CD14-positive monocyte (primary cell): ENCODE measurements around the gene CFL1. TPM values are rescaled to one million over a fixed set of nuclear protein-coding genes. Genes with fewer than 3 reads are reported as not detected.

Source experiments
- DNase-seq, 3 donors: peaks; one replicate each; pipeline ENCODE4 v3.0.0-alpha.2; 2011 to 2022
- H2AFZ ChIP-seq: 2 replicates; pipeline ENCODE4 v1.6.0; 2012; ENCODE audit warnings: mild to moderate bottlenecking, low read depth, low read length, inconsistent platforms; ENCODE audit not compliant: insufficient read depth, poor library complexity, severe bottlenecking
- H3K27ac ChIP-seq, 2 donors: 1 replicate in 1 of 2; 2 replicates in 1 of 2; pipeline ENCODE4 v1.5.1; 2012 to 2013; ENCODE audit warnings: low read length in 2 of 2, control low read depth in 1 of 2, inconsistent platforms in 1 of 2, low read depth in 1 of 2, mild to moderate bottlenecking in 1 of 2
- H3K27me3 ChIP-seq, 2 donors: one replicate each; pipeline versions ENCODE4 v1.6.0 to v1.6.1; 2011 to 2013; ENCODE audit warnings: low read length in 2 of 2; ENCODE audit not compliant: control insufficient read depth in 2 of 2, insufficient read depth in 2 of 2
- H3K36me3 ChIP-seq, 2 donors: replicated peaks in 1 of 2; 1 replicate in 1 of 2; 2 replicates in 1 of 2; pipeline versions ENCODE4 v1.5.1 to v1.6.1; 2012 to 2013; ENCODE audit warnings: low read length in 2 of 2, control low read depth in 1 of 2, inconsistent platforms in 1 of 2, mild to moderate bottlenecking in 1 of 2; ENCODE audit not compliant: insufficient read depth in 2 of 2, control insufficient read depth in 1 of 2
- H3K4me1 ChIP-seq, 2 donors: 1 replicate in 1 of 2; 2 replicates in 1 of 2; pipeline versions ENCODE4 v1.5.1 to v1.6.1; 2012 to 2013; ENCODE audit warnings: low read length in 2 of 2, control low read depth in 1 of 2, inconsistent platforms in 1 of 2, mild to moderate bottlenecking in 1 of 2, moderate library complexity in 1 of 2; ENCODE audit not compliant: insufficient read depth in 2 of 2, control insufficient read depth in 1 of 2
- H3K4me2 ChIP-seq: replicated peaks from 2 replicates; pipeline ENCODE3; 2012; ENCODE audit warnings: low read length, moderate library complexity, mild to moderate bottlenecking; ENCODE audit not compliant: poor library complexity, severe bottlenecking; ENCODE audit errors: extremely low read depth
- H3K4me3 ChIP-seq, 3 experiments: fragments of 200-600 bp in 1 of 3; sonication (generic) in 1 of 3; replicated peaks in 1 of 3; 1 replicate in 2 of 3; 2 replicates in 1 of 3; pipeline ENCODE4 v1.5.1; 2011 to 2013; ENCODE audit warnings: low read length in 3 of 3, mild to moderate bottlenecking in 3 of 3, control low read depth in 2 of 3, low read depth in 2 of 3, inconsistent platforms in 1 of 3, moderate library complexity in 1 of 3
- H3K79me2 ChIP-seq: 2 replicates; pipeline ENCODE4 v1.6.0; 2012; ENCODE audit warnings: mild to moderate bottlenecking, control low read depth, inconsistent platforms, low read length, moderate library complexity; ENCODE audit not compliant: insufficient read depth
- H3K9ac ChIP-seq: 2 replicates; pipeline ENCODE4 v1.6.0; 2017; ENCODE audit warnings: low read length, mild to moderate bottlenecking; ENCODE audit not compliant: insufficient read depth, poor library complexity, severe bottlenecking
- H3K9me3 ChIP-seq, 2 donors: replicated peaks in 1 of 2; 1 replicate in 1 of 2; 2 replicates in 1 of 2; pipeline versions ENCODE4 v1.5.1 to v1.6.1; 2012 to 2013; ENCODE audit warnings: low read length in 2 of 2, control low read depth in 1 of 2; ENCODE audit not compliant: control insufficient read depth in 1 of 2, insufficient read depth in 1 of 2
- H4K20me1 ChIP-seq: 2 replicates; pipeline ENCODE4 v1.6.0; 2012; ENCODE audit warnings: mild to moderate bottlenecking, low read length, control low read depth, moderate library complexity; ENCODE audit not compliant: insufficient read depth
- H3K27ac Mint-ChIP-seq, 7 donors: one replicate each; pipeline ENCODE4 v1.8.0; 2020; ENCODE audit warnings: mild to moderate bottlenecking in 7 of 7, mixed read lengths in 7 of 7, moderate library complexity in 6 of 7, inconsistent platforms in 2 of 7
- H3K27me3 Mint-ChIP-seq, 3 donors: one replicate each; pipeline ENCODE4 v1.8.0; 2021 to 2022; ENCODE audit warnings: low read depth in 3 of 3, mild to moderate bottlenecking in 3 of 3, mixed read lengths in 3 of 3, moderate library complexity in 3 of 3, inconsistent platforms in 1 of 3
- H3K36me3 Mint-ChIP-seq, 2 donors: one replicate each; pipeline ENCODE4 v1.8.0; 2020; ENCODE audit warnings: mixed read lengths in 2 of 2, inconsistent platforms in 1 of 2, mild to moderate bottlenecking in 1 of 2
- H3K4me1 Mint-ChIP-seq: one replicate; pipeline ENCODE4 v1.8.0; 2020; ENCODE audit warnings: mild to moderate bottlenecking, mixed read lengths
- H3K4me3 Mint-ChIP-seq, 2 donors: one replicate each; pipeline ENCODE4 v1.8.0; 2020; ENCODE audit warnings: mild to moderate bottlenecking in 2 of 2, mixed read lengths in 2 of 2, moderate library complexity in 1 of 2
- H3K9me3 Mint-ChIP-seq, 7 donors: one replicate each; pipeline ENCODE4 v1.8.0; 2020 to 2022; ENCODE audit warnings: mixed read lengths in 7 of 7, mild to moderate bottlenecking in 6 of 7, moderate library complexity in 6 of 7, inconsistent platforms in 2 of 7
- WGBS: methylation state at CpG from one replicate; pipeline ENCODE4 v1.1.5; 2013; ENCODE audit warnings: missing lambda C conversion rate; ENCODE audit not compliant: insufficient coverage; 5-methylcytosine and 5-hydroxymethylcytosine counted together
- intact Hi-C, 2 donors: fragments of 100-400 bp; cut with micrococcal nuclease; formaldehyde crosslinking; loops; one replicate each; pipeline versions ENCODE4 v1.15.0 to v1.15.1; 2023
- polyA plus RNA-seq, 3 donors: library from polyadenylated mRNA; depleted of rRNA in 1 of 3; unstranded in 2 of 3; stranded (reverse) in 1 of 3; fragments of 300-500 nt in 2 of 3; fragments of >200 nt in 1 of 3; fragmentation: Illumina TruSeq in 2 of 3; gene quantifications; 1 replicate in 2 of 3; 2 replicates in 1 of 3; pipeline ENCODE4 v1.2.3, GENCODE V29; 2012 to 2021
- TF ChIP-seq, protein P1 (sequence below): fragments of 200-600 bp; IDR thresholded peaks from one replicate; pipeline ENCODE4 v1.8.0; 2022; ENCODE audit warnings: antibody characterized with exemption, mild to moderate bottlenecking

CFL1 gene
- polyA plus RNA-seq, 3 donors, result 1,281 to 2,233 (median 1,889) TPM

- H3K4me3 ChIP-seq, result no peak overlapping the region
- H3K27ac ChIP-seq, result no peak overlapping the region
- H3K27me3 ChIP-seq, result peaks cover 0 to 10% of the 10 kb centered on the region in 2 donors
- Mint-ChIP-seq H3K4me3 (peak overlapping the region in 1 of 2 donors; percentile 8), H3K27ac (no peak overlapping the region), H3K27me3 (peaks cover 23 to 42% (median 35%) of the 10 kb centered on the region in 3 donors), H3K4me1 (peaks cover 13% of the 10 kb centered on the region), H3K36me3 (peaks cover 0 to 2% of the 10 kb centered on the region in 2 donors), H3K9me3 (peaks cover 0 to 2% (median under 1%) of the 10 kb centered on the region in 7 donors)
- H3K9ac ChIP-seq, result no peak overlapping the region
- intact Hi-C loops, result no loop called here
- no peaks in the 10 kb centered on the region for H3K36me3 ChIP-seq
- H3K4me1 ChIP-seq, result no peaks in the 10 kb centered on the region
- DNase-seq, result no peak
- WGBS, result 78% methylated on average over 13 of the region's 20 CpGs
- TF ChIP-seq, protein P1, sequence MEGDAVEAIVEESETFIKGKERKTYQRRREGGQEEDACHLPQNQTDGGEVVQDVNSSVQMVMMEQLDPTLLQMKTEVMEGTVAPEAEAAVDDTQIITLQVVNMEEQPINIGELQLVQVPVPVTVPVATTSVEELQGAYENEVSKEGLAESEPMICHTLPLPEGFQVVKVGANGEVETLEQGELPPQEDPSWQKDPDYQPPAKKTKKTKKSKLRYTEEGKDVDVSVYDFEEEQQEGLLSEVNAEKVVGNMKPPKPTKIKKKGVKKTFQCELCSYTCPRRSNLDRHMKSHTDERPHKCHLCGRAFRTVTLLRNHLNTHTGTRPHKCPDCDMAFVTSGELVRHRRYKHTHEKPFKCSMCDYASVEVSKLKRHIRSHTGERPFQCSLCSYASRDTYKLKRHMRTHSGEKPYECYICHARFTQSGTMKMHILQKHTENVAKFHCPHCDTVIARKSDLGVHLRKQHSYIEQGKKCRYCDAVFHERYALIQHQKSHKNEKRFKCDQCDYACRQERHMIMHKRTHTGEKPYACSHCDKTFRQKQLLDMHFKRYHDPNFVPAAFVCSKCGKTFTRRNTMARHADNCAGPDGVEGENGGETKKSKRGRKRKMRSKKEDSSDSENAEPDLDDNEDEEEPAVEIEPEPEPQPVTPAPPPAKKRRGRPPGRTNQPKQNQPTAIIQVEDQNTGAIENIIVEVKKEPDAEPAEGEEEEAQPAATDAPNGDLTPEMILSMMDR, result no peak
- no peaks in the 10 kb centered on the region for H3K9me3 ChIP-seq
- H2AFZ ChIP-seq, result no peak overlapping the region
- H4K20me1 ChIP-seq, result no peaks in the 10 kb centered on the region
- H3K4me2 ChIP-seq, result no peak overlapping the region
- H3K79me2 ChIP-seq, result no peaks in the 10 kb centered on the region
These were observed 49.1 kb downstream of the CFL1 start for GRCh38 chr11:65808744-65809341.

GRCh38 chr11:65806979-65807378 lies 51.0 kb downstream of the CFL1 start:
- no peak overlapping the region for H2AFZ ChIP-seq
- H3K4me3 ChIP-seq, result no peak overlapping the region
- Mint-ChIP-seq H3K27ac (no peak overlapping the region), H3K4me1 (peaks cover 18% of the 10 kb centered on the region), H3K4me3 (no peak overlapping the region), H3K36me3 (no peaks in the 10 kb centered on the region), H3K27me3 (peaks cover 36 to 59% (median 44%) of the 10 kb centered on the region in 3 donors), H3K9me3 (peaks cover 0 to 5% (median 1%) of the 10 kb centered on the region in 7 donors)
- DNase-seq, result no peak
- H3K9ac ChIP-seq, result no peak overlapping the region
- intact Hi-C loops, result no loop called here
- H3K4me1 ChIP-seq, result peaks cover 5 to 9% of the 10 kb centered on the region in 2 donors
- no peak overlapping the region for H3K27ac ChIP-seq
- no peaks in the 10 kb centered on the region for H3K9me3 ChIP-seq
- TF ChIP-seq, protein P1, result no peak
- no peaks in the 10 kb centered on the region for H3K36me3 ChIP-seq
- no peaks in the 10 kb centered on the region for H3K79me2 ChIP-seq
- 85% methylated on average over 6 of the region's 6 CpGs for WGBS
- peaks cover 0 to 20% of the 10 kb centered on the region in 2 donors for H3K27me3 ChIP-seq
- H4K20me1 ChIP-seq, result no peaks in the 10 kb centered on the region
- no peak overlapping the region for H3K4me2 ChIP-seq

Other genes with a start within 250 kb of the CFL1 start
- 100 to 1,000 TPM in 1 of 3 donors, 10 to 100 TPM in 2; 20.8 to 116 (median 32.0) TPM for gene MAP3K11, start 244.0 kb downstream of the CFL1 start, polyA plus RNA-seq
- 10 to 100 TPM in 1 of 3 donors, 1 to 10 TPM in 1, under 1 TPM in 1; 0.58 to 36.4 (median 1.7) TPM for gene PCNX3, start 242.4 kb downstream of the CFL1 start, polyA plus RNA-seq
- gene SIPA1, start 220.1 kb downstream of the CFL1 start, polyA plus RNA-seq, result 100 to 1,000 TPM in 1 of 3 donors, 10 to 100 TPM in 2; 83.4 to 110 (median 86.5) TPM
- gene RELA, start 195.3 kb downstream of the CFL1 start, polyA plus RNA-seq, result 10 to 100 TPM; 21.3 to 67.9 (median 30.9) TPM
- gene KAT5, start 145.9 kb downstream of the CFL1 start, polyA plus RNA-seq, result 10 to 100 TPM; 32.5 to 48.7 (median 33.1) TPM
- gene RNASEH2C, start 137.4 kb downstream of the CFL1 start, polyA plus RNA-seq, result 100 to 1,000 TPM in 1 of 3 donors, 10 to 100 TPM in 2; 33.3 to 131 (median 95.2) TPM
- 10 to 100 TPM; 33.7 to 46.4 (median 35.1) TPM for gene AP5B1, start 77.2 kb downstream of the CFL1 start, polyA plus RNA-seq
- under 1 TPM in 1 of 3 donors, not detected in 2; 0.08 TPM for gene OVOL1, start 71.1 kb downstream of the CFL1 start, polyA plus RNA-seq
- under 1 TPM; 0.07 to 0.40 (median 0.12) TPM for gene SNX32, start 24.2 kb downstream of the CFL1 start, polyA plus RNA-seq
- 10 to 100 TPM; 15.0 to 87.5 (median 16.4) TPM for gene MUS81, start 2.3 kb upstream of the CFL1 start, polyA plus RNA-seq
- 10 to 100 TPM in 1 of 3 donors, under 1 TPM in 1, not detected in 1; 0.44 to 14.7 TPM for gene EFEMP2, start 14.6 kb upstream of the CFL1 start, polyA plus RNA-seq
- gene CTSW, start 21.7 kb upstream of the CFL1 start, polyA plus RNA-seq, result 1 to 10 TPM in 1 of 3 donors, under 1 TPM in 2; 0.71 to 1.3 (median 0.78) TPM
- 100 to 1,000 TPM in 2 of 3 donors, 10 to 100 TPM in 1; 79.1 to 109 (median 101) TPM for gene FIBP, start 30.3 kb upstream of the CFL1 start, polyA plus RNA-seq
- 10 to 100 TPM; 20.8 to 35.2 (median 24.4) TPM for gene CCDC85B, start 32.5 kb upstream of the CFL1 start, polyA plus RNA-seq
- 10 to 100 TPM in 1 of 3 donors, 1 to 10 TPM in 2; 2.5 to 28.2 (median 2.5) TPM for gene FOSL1, start 42.2 kb upstream of the CFL1 start, polyA plus RNA-seq
- gene C11orf68, start 60.9 kb upstream of the CFL1 start, polyA plus RNA-seq, result 10 to 100 TPM; 21.8 to 31.5 (median 22.8) TPM
- gene DRAP1, start 61.2 kb upstream of the CFL1 start, polyA plus RNA-seq, result 10 to 100 TPM; 68.3 to 97.2 (median 72.1) TPM
- gene TSGA10IP, start 87.3 kb upstream of the CFL1 start, polyA plus RNA-seq, result under 1 TPM in 2 of 3 donors, not detected in 1; 0.67 to 0.71 TPM
- gene SART1, start 103.6 kb upstream of the CFL1 start, polyA plus RNA-seq, result 10 to 100 TPM in 2 of 3 donors, 1 to 10 TPM in 1; 8.9 to 52.8 (median 16.1) TPM
- gene EIF1AD, start 144.0 kb upstream of the CFL1 start, polyA plus RNA-seq, result 10 to 100 TPM; 16.4 to 23.1 (median 18.2) TPM
- 100 to 1,000 TPM in 2 of 3 donors, 10 to 100 TPM in 1; 79.9 to 175 (median 142) TPM for gene BANF1, start 144.3 kb upstream of the CFL1 start, polyA plus RNA-seq
- under 1 TPM in 1 of 3 donors, not detected in 2; 0.41 TPM for gene CST6, start 153.8 kb upstream of the CFL1 start, polyA plus RNA-seq
- gene CATSPER1, start 168.3 kb upstream of the CFL1 start, polyA plus RNA-seq, result 10 to 100 TPM; 15.4 to 24.1 (median 22.0) TPM
- not detected for gene GAL3ST3, start 191.0 kb upstream of the CFL1 start, polyA plus RNA-seq
- gene SF3B2, start 194.2 kb upstream of the CFL1 start, polyA plus RNA-seq, result 100 to 1,000 TPM in 1 of 3 donors, 10 to 100 TPM in 2; 32.1 to 107 (median 52.6) TPM
- gene PACS1, start 212.1 kb upstream of the CFL1 start, polyA plus RNA-seq, result 10 to 100 TPM in 2 of 3 donors, 1 to 10 TPM in 1; 8.1 to 36.8 (median 12.4) TPM